Forelimb muscle (tissue), 1 donor: ENCODE measurements around the gene SNRPA1. TPM values are rescaled to one million over a fixed set of nuclear protein-coding genes. Genes with fewer than 3 reads are reported as not detected.

Source experiments
- DNase-seq: peaks from one replicate; pipeline ENCODE4 v3.0.0-alpha.2; 2013; ENCODE audit warnings: low read depth
- polyA plus RNA-seq: library from polyadenylated mRNA; unstranded; fragments of 120-200 nt; gene quantifications from one replicate; pipeline ENCODE4 v1.2.1, GENCODE V29; 2013; ENCODE audit not compliant: insufficient read length

The SNRPA1 gene
- polyA plus RNA-seq, 1 donor: 33.8 TPM

DNA sequence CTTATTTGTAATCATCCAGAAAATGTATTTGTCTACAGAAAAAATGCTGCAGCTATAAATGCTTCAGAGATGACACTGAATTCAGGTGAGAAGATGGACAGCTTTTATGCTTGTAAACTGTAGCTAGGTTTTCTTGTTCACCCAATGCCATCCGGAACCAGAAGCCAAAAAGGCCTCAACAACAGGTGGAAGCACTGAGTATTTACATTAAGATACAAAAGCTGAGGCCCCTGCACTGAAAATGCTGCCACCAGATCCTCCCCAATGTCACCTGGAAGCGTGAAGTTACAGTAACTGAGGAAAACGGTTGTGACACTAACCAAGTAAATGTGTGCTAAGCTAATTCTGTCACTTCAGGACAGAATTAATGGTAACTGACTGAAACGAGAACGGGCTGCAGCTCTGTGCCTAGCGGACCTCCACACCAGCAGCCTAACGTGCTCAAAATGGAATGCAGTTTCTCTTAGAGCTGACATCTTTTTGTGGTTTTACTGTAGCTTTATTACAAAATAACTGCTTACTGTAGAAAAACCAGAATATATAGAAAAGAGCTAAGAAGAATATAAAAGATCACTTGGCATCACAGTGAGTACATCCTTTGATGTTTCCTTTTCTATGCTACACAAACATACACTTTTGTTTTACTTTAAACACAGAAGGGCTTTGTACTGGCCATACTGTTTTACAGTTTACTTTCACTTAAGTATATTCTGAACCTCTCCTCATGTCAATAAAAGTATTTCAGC lies 50.8 kb downstream of the SNRPA1 start:
- DNase-seq: no peak

DNA sequence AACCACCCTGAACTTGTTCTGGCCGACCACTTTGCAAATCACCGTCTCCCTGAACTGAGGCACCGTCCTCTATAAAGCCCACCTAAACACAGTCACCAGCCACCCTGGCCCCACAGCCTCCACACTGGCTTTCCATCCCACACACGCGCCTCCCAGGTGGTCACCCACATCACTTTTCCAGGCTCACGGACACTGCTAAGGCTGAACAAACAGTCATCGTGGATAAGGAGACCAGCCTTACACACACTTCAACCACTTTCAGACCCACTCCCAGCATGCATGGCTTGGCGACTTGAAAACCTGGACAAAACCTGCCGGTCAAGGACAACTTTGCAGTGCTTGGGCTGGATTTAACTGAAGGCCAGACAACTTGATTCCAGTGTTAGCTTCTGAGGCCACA lies 51.6 kb downstream of the SNRPA1 start:
- no peak for DNase-seq

DNA sequence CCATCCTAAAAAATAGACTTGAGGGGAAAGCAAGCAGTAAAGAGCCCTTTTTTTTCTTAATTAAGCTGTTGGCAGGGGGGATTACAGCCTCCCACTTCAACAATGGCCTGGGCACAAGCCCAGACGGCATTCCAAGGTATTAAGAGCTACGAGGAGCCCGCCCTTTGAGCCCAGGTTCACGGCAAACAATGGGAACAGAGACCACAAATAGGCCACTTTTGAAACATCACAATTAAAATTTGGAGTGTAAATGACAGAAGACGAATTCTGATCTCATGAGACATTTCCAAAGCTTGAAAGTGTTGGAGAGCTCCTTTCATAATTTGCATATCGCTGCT lies 52.1 kb downstream of the SNRPA1 start:
- DNase-seq: no peak

DNA sequence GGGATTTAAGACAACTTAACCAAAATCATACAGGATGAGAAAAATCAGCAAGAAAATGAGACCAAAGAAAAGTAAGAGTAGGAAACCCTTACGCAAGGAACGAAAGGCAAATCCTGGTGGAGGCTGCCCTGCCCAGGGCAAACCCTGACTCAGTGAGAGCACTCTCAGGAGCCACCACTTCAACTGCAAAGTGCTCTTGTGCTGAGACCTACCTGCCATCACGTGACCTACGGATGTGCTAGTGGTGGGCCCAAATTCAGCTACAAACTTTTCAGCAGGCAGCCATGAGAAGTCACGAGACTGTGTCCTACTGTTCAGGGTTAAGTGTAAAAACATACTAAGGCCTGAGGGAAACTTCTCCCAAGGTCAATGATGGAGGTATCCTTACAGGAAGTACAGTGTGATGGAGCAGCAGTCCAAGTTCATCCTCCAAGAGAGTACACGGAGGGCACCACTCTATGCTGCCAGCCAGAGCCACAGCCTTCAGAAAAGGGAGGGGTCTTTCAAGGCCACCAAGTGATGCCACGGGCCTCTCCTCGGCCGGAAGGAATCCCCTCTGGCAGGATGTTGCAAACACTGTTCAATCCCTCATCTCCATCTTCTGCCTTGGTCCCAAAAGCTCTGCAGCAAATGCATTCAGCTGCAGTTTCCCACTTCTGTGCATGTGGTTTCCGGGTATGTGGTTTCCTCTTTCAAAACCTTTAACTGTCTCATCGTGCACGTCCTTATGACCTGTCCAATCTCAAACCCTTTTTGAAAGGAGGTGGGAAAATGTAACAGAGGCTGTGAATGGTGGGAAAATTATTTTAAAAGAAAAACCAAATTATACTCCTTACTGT lies 52.7 kb downstream of the SNRPA1 start:
- DNase-seq: no peak

DNA sequence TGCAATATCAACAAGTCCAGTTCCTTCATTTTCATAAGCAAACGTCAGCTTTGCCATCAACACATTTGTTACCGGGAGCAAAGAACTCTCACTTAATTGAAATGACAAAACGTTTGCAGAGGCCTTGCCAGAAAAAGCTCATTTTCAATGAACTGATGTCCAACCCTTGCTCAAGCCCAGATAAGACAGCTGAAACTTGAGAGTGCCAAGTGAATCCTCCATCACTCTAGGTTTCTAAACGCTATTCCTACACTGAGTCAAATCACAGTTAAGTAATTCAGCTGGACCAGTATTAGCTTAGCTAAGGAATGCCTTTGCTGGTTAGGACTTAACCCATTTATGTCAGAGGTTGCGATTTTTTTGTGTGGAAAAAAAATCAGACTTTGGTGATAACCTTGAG lies 54.7 kb downstream of the SNRPA1 start:
- no peak for DNase-seq

DNA sequence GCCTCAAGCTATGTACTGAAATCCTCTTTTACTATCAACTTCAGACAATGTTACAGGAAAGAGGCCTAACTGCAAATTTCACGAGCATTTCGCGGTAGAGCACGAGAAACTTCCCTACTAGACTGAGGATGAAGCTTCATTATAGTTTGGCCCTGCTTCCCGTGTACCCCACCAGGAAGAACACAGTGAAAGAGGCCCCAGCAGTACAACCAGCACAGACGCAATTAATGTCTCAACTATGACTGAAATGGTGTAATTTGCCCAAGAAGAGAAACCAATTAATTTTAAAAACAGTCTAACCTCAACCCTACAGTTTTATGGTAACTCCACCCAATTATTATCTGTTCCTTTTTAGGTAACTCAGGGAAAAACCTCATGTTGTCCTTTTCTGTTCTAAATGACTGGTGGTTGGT lies 55.3 kb downstream of the SNRPA1 start:
- no peak for DNase-seq

DNA sequence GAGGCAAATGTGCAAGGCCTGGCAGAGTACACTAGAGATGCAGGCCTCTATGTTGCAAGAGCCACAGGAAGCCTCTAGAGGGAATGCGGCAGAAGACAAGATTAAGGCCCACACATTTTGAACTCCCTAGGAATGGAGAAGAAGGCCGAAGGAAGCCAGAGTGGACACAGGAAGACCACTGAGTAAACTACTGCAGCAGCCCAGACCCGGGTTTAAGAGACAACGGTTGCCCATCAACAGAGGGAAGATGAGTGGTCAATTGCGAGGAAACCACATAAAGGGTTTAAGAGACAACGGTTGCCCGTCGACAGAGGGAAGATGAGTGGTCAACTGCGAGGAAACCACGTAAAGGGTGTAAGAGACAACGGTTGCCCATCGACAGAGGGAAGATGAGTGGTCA lies 57.8 kb downstream of the SNRPA1 start:
- DNase-seq: no peak

DNA sequence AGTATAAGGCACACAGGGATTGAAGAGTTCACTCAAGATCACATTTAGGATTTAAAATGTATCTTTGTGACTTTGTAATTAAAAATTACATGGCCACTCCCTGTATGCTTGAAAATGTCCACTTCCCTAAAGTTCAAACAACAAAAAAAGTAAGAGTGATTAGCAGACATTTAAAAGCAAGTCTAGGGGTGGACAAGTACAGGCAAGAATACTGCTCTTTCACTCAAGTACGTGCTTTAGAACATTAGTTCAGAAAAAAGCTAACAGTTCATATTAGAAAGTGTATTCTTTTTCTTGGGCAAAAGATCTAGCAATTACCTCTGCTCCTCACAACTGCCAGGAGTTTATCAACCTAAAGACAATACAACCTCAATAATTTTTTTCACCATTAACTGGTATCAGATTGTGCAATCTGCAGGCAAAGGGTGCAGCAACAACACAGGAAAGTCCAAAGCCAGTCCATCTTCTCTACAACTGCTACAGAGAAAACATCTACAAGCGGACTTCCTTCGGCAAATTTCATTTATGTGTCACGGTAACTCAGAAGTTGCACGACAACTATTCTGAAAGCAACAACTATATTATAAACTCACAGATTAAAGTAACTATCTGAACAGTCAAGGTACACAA lies 61.3 kb downstream of the SNRPA1 start:
- DNase-seq: no peak

DNA sequence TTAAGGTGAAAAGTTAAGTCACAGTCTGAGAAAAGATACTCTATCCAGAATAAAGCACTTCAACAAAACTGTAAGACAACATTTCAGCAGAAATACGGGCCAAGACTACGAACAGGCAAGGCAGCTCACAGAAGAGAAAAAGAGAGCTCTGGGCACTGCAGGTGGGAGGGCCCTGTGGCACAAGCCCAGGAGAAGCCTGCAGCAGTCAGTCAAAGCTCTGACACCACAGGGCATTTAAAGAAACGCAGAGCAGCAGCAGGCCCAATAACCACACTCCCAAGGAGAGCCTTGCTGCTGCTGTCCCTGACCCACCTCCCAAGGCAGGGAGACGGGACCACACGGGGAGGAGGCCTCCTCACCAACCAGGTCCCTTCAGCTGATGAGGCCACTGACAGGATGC lies 62.4 kb downstream of the SNRPA1 start:
- DNase-seq: no peak

Other genes starting within 250 kb of the SNRPA1 start
- gene CHSY1, start 43.2 kb downstream of the SNRPA1 start, polyA plus RNA-seq: 27.9 TPM
- gene SELENOS, start 17.8 kb downstream of the SNRPA1 start, polyA plus RNA-seq: 35.9 TPM
- gene PCSK6, start 194.5 kb upstream of the SNRPA1 start, polyA plus RNA-seq: 10.2 TPM